HG03571 (cell line): ENCODE data around the gene KLHL35.

ENCODE experiments used
- ATAC-seq: cut with Tn5 transposase; IDR thresholded peaks from one replicate; pipeline ENCODE4 v1.9.1; 2021; ENCODE audit not compliant: unreplicated experiment

KLHL35 gene

GRCh38 chr11:75432911-75433321 lies at the start of gene KLHL35:
Gene KLHL35, minus strand, starts transcription at chr11:75433203. Its CDS starts 2,574 bp downstream, at chr11:75430629.
- ATAC-seq = no peak

- no peak for ATAC-seq
Measured at GRCh38 chr11:75481922-75482606, 49.1 kb upstream of the KLHL35 start.

DNA sequence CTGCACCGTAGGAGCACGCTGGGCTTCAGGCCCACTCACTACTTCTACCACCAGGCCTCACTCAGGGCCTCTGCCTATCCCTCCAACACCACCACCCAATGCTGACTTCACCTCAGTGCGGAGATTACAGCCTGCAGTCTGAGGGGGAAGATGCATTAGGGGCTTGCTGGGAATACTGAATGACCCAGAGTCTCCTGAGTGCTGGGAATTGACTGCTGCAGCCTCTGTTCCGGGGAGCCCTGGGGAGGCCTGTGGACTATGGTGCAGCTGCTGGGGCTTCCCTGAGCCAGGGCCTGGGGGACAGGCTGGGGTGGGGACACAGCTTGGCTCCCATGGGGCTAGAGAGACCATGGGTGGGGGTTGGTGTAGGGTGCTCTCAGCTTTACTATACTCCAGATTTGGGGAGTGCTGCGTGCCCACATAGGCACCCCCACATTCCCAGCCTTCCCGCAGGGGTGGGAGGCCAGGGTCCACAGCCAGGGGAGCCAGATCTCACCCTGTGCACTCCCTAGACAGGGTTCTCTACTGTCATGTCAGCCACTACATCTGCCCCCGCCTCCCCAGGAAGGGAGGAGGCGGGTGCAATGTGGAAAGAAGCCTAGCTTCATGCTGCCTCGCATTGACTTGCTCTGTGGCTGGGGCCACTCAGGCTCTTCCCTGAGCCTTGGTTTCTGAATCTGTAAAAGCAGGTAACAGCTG lies 48.4 kb upstream of the KLHL35 start:
- no peak for ATAC-seq

GRCh38 chr11:75480185-75481175 lies 47.5 kb upstream of the KLHL35 start:
- no peak for ATAC-seq

- no peak for ATAC-seq
Measured at GRCh38 chr11:75479597-75480145, 46.7 kb upstream of the KLHL35 start.

GRCh38 chr11:75478783-75479596 lies 46.0 kb upstream of the KLHL35 start:
- ATAC-seq = no peak

DNA sequence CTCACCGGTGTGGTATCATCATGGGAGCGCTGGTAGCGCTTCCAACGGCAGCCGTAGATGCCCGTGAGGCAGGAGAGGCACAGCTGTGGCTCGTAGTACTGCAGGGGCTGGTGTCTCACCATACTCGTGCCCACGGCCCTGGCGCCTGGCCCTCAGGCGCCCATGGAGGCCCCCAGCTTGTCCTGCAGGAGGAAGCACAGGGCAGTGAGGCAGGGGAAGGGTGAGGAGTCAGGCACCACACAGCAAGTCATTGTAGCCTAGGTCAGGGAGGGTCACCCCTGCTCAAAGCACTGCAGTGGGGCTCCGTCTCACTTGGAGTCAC lies 44.6 kb upstream of the KLHL35 start:
- no peak for ATAC-seq

GRCh38 chr11:75476739-75477613 lies 44.0 kb upstream of the KLHL35 start:
- ATAC-seq = no peak

GRCh38 chr11:75475767-75476650 lies 43.0 kb upstream of the KLHL35 start:
- no peak for ATAC-seq

DNA sequence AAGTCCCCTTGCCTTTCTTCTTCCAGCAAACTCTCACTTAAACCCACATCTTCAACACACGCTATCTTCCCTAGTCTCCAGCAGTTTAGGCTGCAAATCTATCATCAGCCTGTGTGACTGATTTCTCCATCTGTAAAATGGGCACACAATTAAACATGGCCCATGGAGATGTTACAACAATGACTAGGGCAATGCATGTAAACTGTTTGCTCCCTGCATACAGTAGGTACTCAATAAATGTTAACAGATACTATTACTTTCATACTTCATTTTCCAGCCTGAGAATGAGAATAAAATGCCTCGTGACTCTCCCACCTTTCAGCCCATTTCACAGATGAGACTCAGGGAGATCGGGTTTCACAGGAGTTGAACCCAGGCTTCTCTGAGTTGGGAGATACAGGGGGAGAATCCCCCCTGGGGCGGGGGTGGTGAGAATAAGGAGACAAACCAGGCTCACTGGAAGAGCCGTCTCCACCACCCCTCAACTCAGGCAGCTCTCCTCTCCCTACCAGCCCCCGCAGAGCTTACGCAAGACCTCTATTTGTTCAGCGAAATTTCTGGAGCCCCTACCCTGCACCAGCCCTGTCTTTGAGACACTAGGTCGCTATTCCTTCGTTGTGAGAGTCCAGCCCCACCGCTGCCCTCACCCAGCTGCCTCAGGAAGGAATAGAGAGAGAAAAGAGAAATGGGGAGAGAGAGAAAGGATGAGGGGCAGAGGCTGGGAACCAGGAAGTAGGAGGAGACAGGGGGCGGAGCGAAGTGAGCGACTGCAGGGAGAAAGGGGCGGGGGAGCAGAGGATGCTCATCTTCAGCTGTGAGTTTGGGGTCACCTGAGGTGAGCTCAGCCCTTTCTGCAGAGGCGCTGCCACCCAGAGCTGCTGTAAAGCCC lies 42.1 kb upstream of the KLHL35 start:
- ATAC-seq = no peak

GRCh38 chr11:75474240-75474639 lies 41.2 kb upstream of the KLHL35 start:
- ATAC-seq = no peak

DNA sequence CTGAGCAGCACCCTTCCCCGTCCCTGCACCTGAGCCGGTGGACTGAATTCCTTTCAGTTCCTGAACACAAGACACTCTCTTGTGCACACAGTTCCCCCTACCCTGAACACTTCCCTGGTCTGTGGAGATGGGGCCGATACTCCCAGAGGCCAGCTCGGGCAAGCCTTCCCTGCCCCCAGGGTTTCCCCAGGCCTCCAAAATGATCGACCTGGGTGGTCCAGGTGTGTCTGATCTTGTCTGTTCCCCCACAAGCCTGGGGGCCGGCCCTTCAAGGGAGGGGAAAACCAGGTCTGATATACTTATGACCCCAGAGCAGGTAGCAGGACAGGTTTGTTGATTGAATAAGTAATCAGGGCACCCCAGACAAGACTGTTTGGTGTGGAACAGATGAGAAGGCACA lies 40.7 kb upstream of the KLHL35 start:
- no peak for ATAC-seq

- no peak for ATAC-seq
Measured at GRCh38 chr11:75472081-75472732, 39.2 kb upstream of the KLHL35 start.

DNA sequence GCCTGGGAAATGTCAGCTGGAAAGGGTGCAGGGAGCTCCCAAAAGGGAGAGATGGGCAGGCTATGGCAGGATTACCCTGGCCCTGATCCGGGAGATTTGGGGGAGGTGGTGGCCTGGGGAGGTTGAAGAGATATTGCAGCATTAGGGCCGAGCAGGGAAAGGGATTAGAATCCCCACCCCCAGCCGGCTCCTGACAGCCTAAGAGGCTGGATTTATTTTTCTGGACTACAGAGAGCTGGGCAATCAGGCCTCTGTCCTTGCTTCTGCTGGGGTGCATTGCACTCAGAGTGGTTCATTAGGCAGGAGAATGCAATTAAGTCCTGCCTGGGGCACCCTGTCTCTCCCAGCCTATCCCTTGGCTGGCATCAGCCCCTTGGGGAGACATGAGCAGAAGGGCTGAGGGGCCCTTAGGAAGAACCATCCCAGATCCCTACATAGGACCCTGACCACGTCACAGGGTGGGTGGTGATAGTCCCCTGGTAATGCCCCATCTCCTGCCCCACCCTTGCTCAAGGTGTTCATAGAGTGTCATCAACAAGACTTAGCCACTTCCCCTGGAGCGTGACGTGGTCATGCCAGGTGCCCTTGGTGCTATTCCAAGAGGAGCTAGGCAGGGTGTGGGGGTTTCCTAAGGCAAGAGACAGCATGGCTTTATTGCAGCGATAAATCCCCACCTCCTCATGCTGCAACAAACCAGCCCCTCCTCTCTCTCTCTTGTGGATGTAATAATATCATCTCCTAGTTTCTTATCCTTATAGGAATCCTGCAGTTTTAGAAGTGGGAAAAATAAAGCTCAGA lies 38.4 kb upstream of the KLHL35 start:
- ATAC-seq = no peak

GRCh38 chr11:75470476-75471080 lies 37.6 kb upstream of the KLHL35 start:
- no peak for ATAC-seq
